Right lobe of liver (tissue), 6 donors: ENCODE data around the gene SEPTIN8. TPM values are rescaled to one million over a fixed set of nuclear protein-coding genes. Genes with fewer than 3 reads are reported as not detected.
"Not testable (repeated sequence)": the region's sequence is repeated elsewhere in the genome, so short reads cannot be mapped to it uniquely, and the experiment has no call there.

Source experiments
- ATAC-seq, 4 donors: fragments of 200-7000 bp; cut with Tn5 transposase; one replicate each; pipeline ENCODE4 v1.9.1; 2020; ENCODE audit warnings: mild to moderate bottlenecking in 4 of 4, moderate library complexity in 4 of 4
- DNase-seq, 3 donors: peaks; one replicate each; pipeline ENCODE4 v3.0.0-alpha.2; 2020
- H3K27ac ChIP-seq, 3 donors: fragments of 200-600 bp; one replicate each; pipeline ENCODE4 v1.8.0; 2022
- H3K27me3 ChIP-seq, 2 donors: fragments of 200-600 bp; one replicate each; pipeline ENCODE4 v1.8.0; 2022
- H3K36me3 ChIP-seq, 4 donors: fragments of 200-600 bp; sonication (generic) in 1 of 4; one replicate each; pipeline versions ENCODE4 v1.5.1 to v1.8.0; 2017 to 2022; ENCODE audit warnings: control low read depth in 1 of 4
- H3K4me1 ChIP-seq, 4 donors: fragments of 200-600 bp; sonication (generic) in 1 of 4; one replicate each; pipeline versions ENCODE4 v1.5.1 to v1.8.0; 2017 to 2022; ENCODE audit warnings: control low read depth in 1 of 4
- H3K4me3 ChIP-seq, 3 donors: fragments of 200-600 bp; one replicate each; pipeline ENCODE4 v1.8.0; 2022
- H3K9me3 ChIP-seq, 4 donors: fragments of 200-600 bp; sonication (generic) in 1 of 4; one replicate each; pipeline versions ENCODE4 v1.5.1 to v1.8.0; 2017 to 2022; ENCODE audit warnings: control low read depth in 1 of 4
- CTCF ChIP-seq, 4 donors: fragments of 200-600 bp in 3 of 4; fragments of 450-650 bp in 1 of 4; IDR thresholded peaks; one replicate each; pipeline versions ENCODE4 v1.5.1 to v1.8.0; 2016 to 2022; ENCODE audit warnings: antibody characterized with exemption in 4 of 4, mild to moderate bottlenecking in 2 of 4
- POLR2A ChIP-seq: fragments of 450-650 bp; IDR thresholded peaks from one replicate; pipeline ENCODE4 v1.6.1; 2017; ENCODE audit warnings: antibody characterized with exemption, mild to moderate bottlenecking
- WGBS: methylation state at CpG from one replicate; pipeline ENCODE4 v1.1.6; 2018; ENCODE audit warnings: low coverage, low lambda C conversion rate; ENCODE audit not compliant: insufficient coverage; ENCODE audit errors: missing lambda C conversion rate; 5-methylcytosine and 5-hydroxymethylcytosine counted together
- intact Hi-C, 2 donors: fragments of 100-400 bp; cut with DNase I; formaldehyde crosslinking; loops; one replicate each; pipeline versions ENCODE4 v1.11.2 to v1.14.1; 2022
- total RNA-seq, 6 experiments: library from RNA; depleted of rRNA in 2 of 6; stranded (reverse); fragments of >200 nt in 2 of 6; fragmentation: NEBNext Ultra II Directional in 3 of 6; extraction: Animal tissue kit (Norgen Biotek cat#: 25700) in 3 of 6; gene quantifications; one replicate each; pipeline versions ENCODE4 v1.1.0 to v1.2.4, GENCODE V29; 2016 to 2023
- donor health status: DM: no; HTN: yes; CAD: no.
- donor health status: DM: no; HTN: no; CAD: no.
- donor health status: DM: no; HTN: no; CAD: no.
- donor health status: DM: no; HTN: yes; CAD: no.
- donor health status: DM: no; HTN: yes; CAD: no.

Gene SEPTIN8
- total RNA-seq, 6 experiments from 2014 or later = 8.0 to 15.9 (median 13.3) TPM

- WGBS = 29% methylated on average over 2 of the region's 2 CpGs
- no peak for DNase-seq
- H3K27ac ChIP-seq = peak overlapping the region in 1 of 3 donors; percentile 11
- no peak for TF ChIP-seq POLR2A
- TF ChIP-seq CTCF (IDR thresholded peaks at IDR 0.05) = no peak
- intact Hi-C loops = no loop called here
- ATAC-seq = peak; percentile 16 to 60 (median 36)
- no peaks in the 10 kb centered on the region for H3K9me3 ChIP-seq
- H3K36me3 ChIP-seq = no peaks in the 10 kb centered on the region
- no peak overlapping the region for H3K4me3 ChIP-seq
- H3K4me1 ChIP-seq = peaks cover 0 to 32% (median 3%) of the 10 kb centered on the region in 4 donors
- H3K27me3 ChIP-seq = no peaks in the 10 kb centered on the region
Measured at GRCh38 chr5:132808448-132808847, 31.4 kb upstream of the SEPTIN8 start.

DNA sequence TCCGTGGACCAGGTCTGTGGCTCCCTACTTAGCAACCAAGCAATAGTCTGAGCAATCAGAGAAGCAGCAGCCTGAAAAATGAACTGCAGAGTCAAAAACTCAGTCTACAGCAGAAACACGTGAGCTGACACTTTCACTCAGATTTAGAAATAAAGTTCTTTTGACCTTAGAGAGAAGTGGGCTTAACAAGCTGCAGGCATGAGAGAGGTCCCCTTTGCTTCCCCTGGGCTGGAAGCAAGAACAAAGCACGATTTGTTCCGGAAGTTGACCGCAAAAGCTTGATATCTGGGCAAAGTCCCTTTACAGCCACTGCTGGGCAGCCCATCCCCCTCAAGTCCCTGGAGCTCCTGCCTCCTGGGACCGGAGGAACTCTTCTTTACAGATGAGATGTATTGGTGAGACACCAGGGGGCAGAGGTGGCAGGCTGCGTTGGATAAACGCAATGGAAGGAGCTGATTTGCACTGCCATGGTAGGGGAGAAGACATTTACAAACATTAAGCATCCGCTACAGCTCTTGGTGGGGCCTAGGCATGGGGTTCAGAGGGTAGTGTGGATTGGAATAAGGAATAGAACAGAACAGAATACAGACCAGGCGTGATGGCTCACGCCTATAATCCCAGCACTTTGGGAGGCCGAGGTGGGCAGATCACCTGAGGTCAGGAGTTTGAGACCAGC lies 30.3 kb upstream of the SEPTIN8 start:
- ATAC-seq (peak; percentile 91 to 95 (median 92)), DNase-seq (peak; percentile 57 to 81 (median 74))
- peak overlapping the region in 2 of 3 donors; percentile 17 to 19 for H3K4me3 ChIP-seq
- no peaks in the 10 kb centered on the region for H3K9me3 ChIP-seq
- H3K36me3 ChIP-seq = no peaks in the 10 kb centered on the region
- H3K27me3 ChIP-seq = no peaks in the 10 kb centered on the region
- H3K27ac ChIP-seq = peak overlapping the region in 2 of 3 donors; percentile 42 to 64
- WGBS = 43% methylated on average over 8 of the region's 12 CpGs
- peaks cover 0 to 32% (median 3%) of the 10 kb centered on the region in 4 donors for H3K4me1 ChIP-seq
- TF ChIP-seq CTCF (IDR thresholded peaks at IDR 0.05) = peak; percentile 13 to 37 (median 26)
- TF ChIP-seq POLR2A = peak; percentile 29
- intact Hi-C loops = no loop called here

GRCh38 chr5:132806804-132807162 lies 29.7 kb upstream of the SEPTIN8 start:
- ATAC-seq = not testable (repeated sequence)

DNA sequence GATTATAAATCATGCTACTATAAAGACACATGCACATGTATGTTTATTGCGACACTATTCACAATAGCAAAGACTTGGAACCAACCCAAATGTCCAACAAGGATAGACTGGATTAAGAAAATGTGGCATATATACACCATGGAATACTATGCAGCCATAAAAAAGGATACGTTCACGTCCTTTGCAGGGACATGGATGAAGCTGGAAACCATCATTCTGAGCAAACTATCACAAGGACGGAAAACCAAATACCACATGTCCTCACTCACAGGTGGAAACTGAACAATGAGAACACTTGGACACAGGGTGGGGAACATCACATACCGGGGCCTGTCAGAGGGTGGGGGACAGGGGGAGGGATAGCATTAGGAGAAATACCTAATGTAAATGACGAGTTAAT lies 28.8 kb upstream of the SEPTIN8 start:
- H3K27ac ChIP-seq, DNase-seq, H3K27me3 ChIP-seq, ATAC-seq, H3K4me3 ChIP-seq, intact Hi-C loops, H3K36me3 ChIP-seq, H3K9me3 ChIP-seq: not testable (repeated sequence)
- H3K4me1 ChIP-seq = peaks cover 0 to 32% (median 3%) of the 10 kb centered on the region in 4 donors
- 71% methylated on average over 5 of the region's 6 CpGs for WGBS

More at GRCh38 chr5:132806804-132807162, 29.7 kb upstream of the SEPTIN8 start:
- H3K4me3 ChIP-seq = peak overlapping the region in 2 of 3 donors; percentile 17 to 19
- H3K4me1 ChIP-seq = peaks cover 0 to 32% (median 3%) of the 10 kb centered on the region in 4 donors
- peak overlapping the region in 2 of 3 donors; percentile 42 to 64 for H3K27ac ChIP-seq
- intact Hi-C loops, H3K27me3 ChIP-seq, H3K36me3 ChIP-seq, H3K9me3 ChIP-seq, DNase-seq: not testable (repeated sequence)
- WGBS = 81% methylated on average over 9 of the region's 12 CpGs

DNA sequence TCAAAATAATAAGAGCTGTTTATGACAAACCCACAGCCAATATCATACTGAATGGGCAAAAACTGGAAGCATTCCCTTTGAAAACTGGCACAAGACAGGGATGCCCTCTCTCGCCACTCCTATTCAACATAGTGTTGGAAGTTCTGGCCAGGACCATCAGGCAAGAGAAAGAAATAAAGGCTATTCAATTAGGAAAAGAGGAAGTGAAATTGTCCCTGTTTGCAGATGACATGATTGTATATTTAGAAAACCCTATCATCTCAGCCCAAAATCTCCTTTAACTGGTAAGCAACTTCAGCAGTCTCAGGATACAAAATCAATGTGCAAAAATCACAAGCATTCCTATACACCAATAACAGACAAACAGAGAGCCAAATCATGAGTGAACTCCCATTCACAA lies 27.2 kb upstream of the SEPTIN8 start:
- not testable (repeated sequence) for ATAC-seq, H3K27ac ChIP-seq
- WGBS = 75% methylated on average over 1 of the region's 1 CpG

DNA sequence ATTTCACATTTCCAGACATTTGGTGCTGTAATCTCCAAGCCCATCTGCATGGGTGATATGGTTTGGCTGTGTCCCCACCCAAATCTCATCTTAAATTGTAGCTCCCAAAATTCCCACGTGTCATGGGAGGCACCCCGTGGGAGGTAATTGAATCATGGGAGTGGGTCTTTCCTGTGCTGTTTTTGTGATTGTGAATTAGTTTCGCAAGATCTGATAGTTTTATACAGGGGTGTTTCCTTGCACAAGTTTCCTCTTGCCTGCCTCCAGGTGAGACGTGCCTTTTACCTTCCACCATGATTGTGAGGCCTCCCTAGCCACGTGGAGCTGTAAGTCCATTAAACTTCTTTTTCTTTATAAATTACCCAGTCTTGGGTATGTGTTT lies 25.6 kb upstream of the SEPTIN8 start:
- intact Hi-C loops, H3K4me3 ChIP-seq, DNase-seq, H3K27me3 ChIP-seq, H3K36me3 ChIP-seq, H3K27ac ChIP-seq, H3K9me3 ChIP-seq, ATAC-seq: not testable (repeated sequence)
- 95% methylated on average over 5 of the region's 5 CpGs for WGBS
- peaks cover 0 to 14% (median 0%) of the 10 kb centered on the region in 4 donors for H3K4me1 ChIP-seq

More for the DNA sequence above, 27.2 kb upstream of the SEPTIN8 start:
- H3K36me3 ChIP-seq, H3K9me3 ChIP-seq, intact Hi-C loops, H3K27me3 ChIP-seq, H3K4me3 ChIP-seq, DNase-seq: not testable (repeated sequence)
- H3K4me1 ChIP-seq = peaks cover 0 to 24% (median 3%) of the 10 kb centered on the region in 4 donors
